Breast epithelium (tissue), 4 donors: Measurements from ENCODE around the gene PCGF1. TPM values are rescaled to one million over a fixed set of nuclear protein-coding genes. Genes with fewer than 3 reads are reported as not detected.
"Not testable (repeated sequence)": the region's sequence is repeated elsewhere in the genome, so short reads cannot be mapped to it uniquely, and the experiment has no call there.

Source experiments
- DNase-seq, 2 donors: peaks; one replicate each; pipeline ENCODE4 v3.0.0-alpha.2; 2019; ENCODE audit warnings: low spot score in 2 of 2
- H3K27ac ChIP-seq, 2 donors: fragments of 200-600 bp; sonication (generic) in 1 of 2; one replicate each; pipeline ENCODE4 v1.5.1; 2016 to 2019; ENCODE audit warnings: mild to moderate bottlenecking in 1 of 2
- H3K27me3 ChIP-seq, 2 donors: fragments of 200-600 bp; sonication (generic) in 1 of 2; one replicate each; pipeline versions ENCODE4 v1.5.1 to v1.6.0; 2017 to 2019; ENCODE audit warnings: control low read depth in 1 of 2, mild to moderate bottlenecking in 1 of 2
- H3K36me3 ChIP-seq: fragments of 200-600 bp; one replicate; pipeline ENCODE4 v1.5.1; 2019
- H3K4me1 ChIP-seq, 2 donors: fragments of 200-600 bp; sonication (generic); one replicate each; pipeline ENCODE4 v1.5.1; 2016 to 2019; ENCODE audit warnings: control low read depth in 1 of 2
- H3K4me3 ChIP-seq, 3 donors: fragments of 200-600 bp; sonication (generic); 1 replicate in 2 of 3; 2 replicates in 1 of 3; pipeline ENCODE4 v1.5.1; 2016 to 2019; ENCODE audit warnings: mild to moderate bottlenecking in 3 of 3, moderate library complexity in 2 of 3
- H3K9me3 ChIP-seq, 2 donors: fragments of 200-600 bp; sonication (generic) in 1 of 2; one replicate each; pipeline ENCODE4 v1.5.1; 2016 to 2019; ENCODE audit warnings: control low read depth in 1 of 2
- CTCF ChIP-seq, 3 donors: fragments of 450-650 bp; IDR thresholded peaks; one replicate each; pipeline ENCODE4 v1.5.1; 2016 to 2017; ENCODE audit warnings: antibody characterized with exemption in 3 of 3, mild to moderate bottlenecking in 3 of 3, moderate library complexity in 3 of 3
- POLR2A ChIP-seq: fragments of 450-650 bp; IDR thresholded peaks from one replicate; pipeline ENCODE4 v1.6.1; 2016; ENCODE audit warnings: antibody characterized with exemption, mild to moderate bottlenecking, moderate library complexity
- POLR2AphosphoS5 ChIP-seq, 3 donors: sonication (generic); formaldehyde crosslinking; IDR thresholded peaks; one replicate each; pipeline ENCODE4 v1.6.1; 2017; ENCODE audit warnings: antibody characterized with exemption in 3 of 3
- intact Hi-C: fragments of 100-400 bp; cut with DNase I; formaldehyde crosslinking; loops from one replicate; pipeline ENCODE4 v1.15.1; 2023; ENCODE audit warnings: low total_unique reads
- total RNA-seq, 3 donors: library from RNA; depleted of rRNA; stranded (reverse); fragments of >200 nt; gene quantifications; one replicate each; pipeline ENCODE4 v1.1.0, GENCODE V29; 2016

The PCGF1 gene
- total RNA-seq, 3 donors from 2014 or later: 18.3 to 20.3 (median 19.8) TPM

GRCh38 chr2:74488643-74489481 lies 18.6 kb downstream of the PCGF1 start:
- intact Hi-C loops: no loop called here
- H3K9me3 ChIP-seq: no peaks in the 10 kb centered on the region
- no peak overlapping the region for H3K4me3 ChIP-seq
- H3K36me3 ChIP-seq: peaks cover 3% of the 10 kb centered on the region
- no peaks in the 10 kb centered on the region for H3K4me1 ChIP-seq
- no peak for DNase-seq
- H3K27ac ChIP-seq: no peak overlapping the region
- H3K27me3 ChIP-seq: no peaks in the 10 kb centered on the region
- TF ChIP-seq CTCF (IDR thresholded peaks at IDR 0.05) (no peak), POLR2AphosphoS5 (IDR thresholded peaks at IDR 0.05) (no peak)

- no peaks in the 10 kb centered on the region for H3K36me3 ChIP-seq
- no peak for DNase-seq
- TF ChIP-seq POLR2AphosphoS5 (IDR thresholded peaks at IDR 0.05) (no peak), CTCF (IDR thresholded peaks at IDR 0.05) (no peak), POLR2A (no peak)
- H3K4me1 ChIP-seq: peaks cover 7 to 8% of the 10 kb centered on the region in 2 donors
- H3K27ac ChIP-seq: no peak overlapping the region
- intact Hi-C loops: no loop called here
- H3K9me3 ChIP-seq: no peaks in the 10 kb centered on the region
- no peaks in the 10 kb centered on the region for H3K27me3 ChIP-seq
- no peak overlapping the region for H3K4me3 ChIP-seq
Observed at GRCh38 chr2:74486141-74486540, 21.4 kb downstream of the PCGF1 start.

- peak overlapping the region; percentile 71 to 99 (median 89) for H3K4me3 ChIP-seq
- H3K4me1 ChIP-seq: peaks cover 8 to 14% of the 10 kb centered on the region in 2 donors
- H3K27ac ChIP-seq: peak overlapping the region in 1 of 2 donors; percentile 90
- intact Hi-C loops: loop anchor here (5.0 kb wide), 1 partner anchor 99 kb away; no protein-coding TSS in a partner anchor
- H3K36me3 ChIP-seq, H3K27me3 ChIP-seq, H3K9me3 ChIP-seq, DNase-seq: not testable (repeated sequence)
Observed at GRCh38 chr2:74483675-74484164, 23.8 kb downstream of the PCGF1 start.

- H3K27me3 ChIP-seq: no peaks in the 10 kb centered on the region
- no peaks in the 10 kb centered on the region for H3K36me3 ChIP-seq
- peaks cover 8 to 14% of the 10 kb centered on the region in 2 donors for H3K4me1 ChIP-seq
- intact Hi-C loops: loop anchor here (5.0 kb wide), 1 partner anchor 99 kb away; no protein-coding TSS in a partner anchor
- peak; percentile 96 to 98 for DNase-seq
- H3K4me3 ChIP-seq: peak within 1 kb of the TSS; percentile 71 to 99 (median 89)
- TF ChIP-seq POLR2A (no peak), CTCF (IDR thresholded peaks at IDR 0.05) (peak; percentile 81 to 91 (median 84)), POLR2AphosphoS5 (IDR thresholded peaks at IDR 0.05) (peak; percentile 86 to 88 (median 88))
- no peaks in the 10 kb centered on the region for H3K9me3 ChIP-seq
- H3K27ac ChIP-seq: peak within 1 kb of the TSS; percentile 90 to 94
Observed at GRCh38 chr2:74482801-74483674, 24.5 kb downstream of the PCGF1 start, which contains the start of the genes CCDC142 and TTC31. CCDC142 (minus strand) TSS chr2:74482998; CDS start chr2:74482837, 161 bp downstream. TTC31 (plus strand) TSS chr2:74483081; CDS start chr2:74483096, 15 bp downstream.

GRCh38 chr2:74481961-74482800 lies 25.3 kb downstream of the PCGF1 start:
- TF ChIP-seq POLR2AphosphoS5 (IDR thresholded peaks at IDR 0.05) (no peak), CTCF (IDR thresholded peaks at IDR 0.05) (no peak), POLR2A (no peak)
- Histone ChIP-seq H3K36me3 (no peaks in the 10 kb centered on the region), H3K4me1 (peaks cover 8 to 14% of the 10 kb centered on the region in 2 donors), H3K9me3 (no peaks in the 10 kb centered on the region), H3K27ac (peak overlapping the region; percentile 90 to 94), H3K4me3 (peak overlapping the region; percentile 71 to 99 (median 89)), H3K27me3 (no peaks in the 10 kb centered on the region)
- intact Hi-C loops: loop anchor here (5.0 kb wide), 1 partner anchor 100 kb away; no protein-coding TSS in a partner anchor
- DNase-seq: no peak
